H1 (cell line): ENCODE measurements around the gene ACAD10. TPM values are rescaled to one million over a fixed set of nuclear protein-coding genes. Genes with fewer than 3 reads are reported as not detected.

ENCODE experiments used
- CTCF ChIA-PET: fragments of 300-600 bp; sonication (Branson Sonifier 250); formaldehyde crosslinking; loops from one replicate; lab custom pipeline; 2021; ENCODE audit not compliant: partially characterized antibody; lab: Charles Lee
- POLR2A ChIA-PET: fragments of 300-600 bp; sonication (Branson Sonifier 250); formaldehyde crosslinking; loops from one replicate; lab custom pipeline; 2021; ENCODE audit warnings: inconsistent platforms; ENCODE audit not compliant: partially characterized antibody; lab: Charles Lee
- DNase-seq, 2 experiments: peaks; one replicate each; pipeline versions ENCODE4 v3.0.0 to v3.0.0-alpha.2; 2010 to 2022; ENCODE audit warnings: low spot score in 2 of 2, low read depth in 1 of 2, mixed read lengths in 1 of 2
- FAIRE-seq: peaks from 2 replicates; lab custom pipeline; 2011; peaks lifted over from hg19 to GRCh38; lab: Jason Lieb, UNC
- H2AFZ ChIP-seq: 2 replicates; pipeline ENCODE4 v1.8.1; 2012; ENCODE audit warnings: low read length, inconsistent platforms
- H2AK5ac ChIP-seq: 2 replicates; pipeline ENCODE4 v1.6.1; 2013; ENCODE audit warnings: low read depth, low read length
- H2BK120ac ChIP-seq: replicated peaks from 2 replicates; pipeline ENCODE3; 2013; ENCODE audit warnings: low read depth, low read length, inconsistent platforms
- H2BK12ac ChIP-seq: 2 replicates; pipeline ENCODE4 v1.6.1; 2013; ENCODE audit warnings: low read depth, low read length
- H2BK15ac ChIP-seq: 2 replicates; pipeline ENCODE4 v1.6.1; 2013; ENCODE audit warnings: low read length
- H2BK20ac ChIP-seq: 2 replicates; pipeline ENCODE4 v1.6.1; 2013; ENCODE audit warnings: low read length
- H2BK5ac ChIP-seq: 2 replicates; pipeline ENCODE4 v1.6.1; 2013; ENCODE audit warnings: low read depth, low read length
- H3K14ac ChIP-seq: 2 replicates; pipeline ENCODE4 v1.6.1; 2013; ENCODE audit warnings: inconsistent platforms; ENCODE audit not compliant: insufficient read length
- H3K18ac ChIP-seq: 2 replicates; pipeline ENCODE4 v1.6.1; 2013; ENCODE audit warnings: low read length; ENCODE audit errors: extremely low read depth
- H3K23ac ChIP-seq: 2 replicates; pipeline ENCODE4 v1.6.1; 2013; ENCODE audit warnings: inconsistent platforms; ENCODE audit not compliant: insufficient read length
- H3K23me2 ChIP-seq: 2 replicates; pipeline ENCODE4 v1.6.1; 2013; ENCODE audit warnings: low read depth, low read length
- H3K27ac ChIP-seq: 2 replicates; pipeline ENCODE4 v1.6.1; 2011; ENCODE audit warnings: low read depth, low read length, inconsistent platforms
- H3K27me3 ChIP-seq, 4 experiments: replicated peaks in 1 of 4; 1 replicate in 1 of 4; 2 replicates in 3 of 4; pipeline versions ENCODE4 v1.6.1 to v1.8.1; 2011 to 2013; ENCODE audit warnings: low read length in 3 of 4, mild to moderate bottlenecking in 3 of 4, inconsistent platforms in 2 of 4, mixed read lengths in 2 of 4, moderate library complexity in 1 of 4; ENCODE audit not compliant: control insufficient read depth in 3 of 4, insufficient read depth in 3 of 4; ENCODE audit errors: extremely low read depth in 1 of 4
- H3K36me3 ChIP-seq, 4 experiments: 2 replicates each; pipeline versions ENCODE4 v1.6.1 to v1.8.1; 2011 to 2013; ENCODE audit warnings: mild to moderate bottlenecking in 4 of 4, low read length in 3 of 4, moderate library complexity in 2 of 4, control low read depth in 1 of 4, inconsistent platforms in 1 of 4; ENCODE audit not compliant: insufficient read depth in 4 of 4, control insufficient read depth in 2 of 4
- H3K4ac ChIP-seq: replicated peaks from 2 replicates; pipeline ENCODE3; 2013; ENCODE audit warnings: low read length, low read depth, mixed read lengths, inconsistent platforms; ENCODE audit not compliant: insufficient read length
- H3K4me1 ChIP-seq, 4 experiments: replicated peaks in 1 of 4; 1 replicate in 1 of 4; 2 replicates in 3 of 4; pipeline versions ENCODE4 v1.6.1 to v1.8.1; 2011 to 2013; ENCODE audit warnings: low read length in 3 of 4, inconsistent platforms in 2 of 4, mixed read lengths in 1 of 4; ENCODE audit not compliant: insufficient read depth in 4 of 4, control insufficient read depth in 3 of 4
- H3K4me2 ChIP-seq, 2 experiments: 2 replicates each; pipeline versions ENCODE4 v1.6.1 to v1.8.1; 2011 to 2013; ENCODE audit warnings: low read depth in 2 of 2, low read length in 2 of 2, control low read depth in 1 of 2, inconsistent platforms in 1 of 2, mild to moderate bottlenecking in 1 of 2; ENCODE audit not compliant: insufficient read depth in 1 of 2
- H3K4me3 ChIP-seq, 4 experiments: fragments of 200-600, 300-600 bp in 1 of 4; sonication (generic), shearing (Covaris generic), sonication (Bioruptor Twin) in 1 of 4; 2 replicates each; pipeline versions ENCODE4 v1.5.1 to v1.8.1; 2011 to 2016; ENCODE audit warnings: low read length in 4 of 4, low read depth in 3 of 4, control low read depth in 2 of 4, inconsistent platforms in 2 of 4, mild to moderate bottlenecking in 2 of 4, mixed read lengths in 1 of 4, moderate library complexity in 1 of 4; ENCODE audit not compliant: insufficient read depth in 2 of 4; ENCODE audit errors: extremely low read depth in 1 of 4
- H3K56ac ChIP-seq: replicated peaks from 2 replicates; pipeline ENCODE3; 2013; ENCODE audit warnings: low read depth, mild to moderate bottlenecking, mixed read lengths, low read length, inconsistent platforms; ENCODE audit not compliant: insufficient read length
- H3K79me1 ChIP-seq: 2 replicates; pipeline ENCODE4 v1.6.1; 2013; ENCODE audit warnings: low read depth, low read length, control low read depth
- H3K79me2 ChIP-seq, 2 experiments: 2 replicates each; pipeline versions ENCODE4 v1.6.1 to v1.8.1; 2012 to 2013; ENCODE audit warnings: low read length in 2 of 2, mild to moderate bottlenecking in 2 of 2, inconsistent platforms in 1 of 2; ENCODE audit not compliant: insufficient read depth in 2 of 2, control insufficient read depth in 1 of 2
- H3K9ac ChIP-seq, 4 experiments: replicated peaks in 1 of 4; 1 replicate in 1 of 4; 2 replicates in 3 of 4; pipeline versions ENCODE4 v1.6.1 to v1.8.1; 2011 to 2013; ENCODE audit warnings: low read depth in 3 of 4, low read length in 3 of 4, control low read depth in 2 of 4, mild to moderate bottlenecking in 2 of 4, moderate library complexity in 2 of 4, inconsistent platforms in 1 of 4; ENCODE audit errors: extremely low read depth in 1 of 4
- H3K9me3 ChIP-seq, 2 experiments: 2 replicates each; pipeline versions ENCODE4 v1.6.1 to v1.8.1; 2012 to 2013; ENCODE audit warnings: mild to moderate bottlenecking in 2 of 2, moderate library complexity in 2 of 2, control low read depth in 1 of 2, inconsistent platforms in 1 of 2, low read depth in 1 of 2, low read length in 1 of 2, mixed read lengths in 1 of 2; ENCODE audit not compliant: insufficient read depth in 2 of 2
- H4K20me1 ChIP-seq, 2 experiments: replicated peaks in 1 of 2; 2 replicates each; pipeline versions ENCODE3 to v1.8.1; 2011 to 2013; ENCODE audit warnings: inconsistent platforms in 2 of 2, low read length in 2 of 2, mild to moderate bottlenecking in 1 of 2; ENCODE audit not compliant: insufficient read depth in 2 of 2, control insufficient read depth in 1 of 2
- H4K5ac ChIP-seq: 2 replicates; pipeline ENCODE4 v1.6.1; 2013; ENCODE audit warnings: low read length, low read depth, mixed read lengths, inconsistent platforms; ENCODE audit not compliant: insufficient read length
- H4K8ac ChIP-seq: 2 replicates; pipeline ENCODE4 v1.8.0; 2013; ENCODE audit warnings: mild to moderate bottlenecking, moderate library complexity, low read length, inconsistent platforms; ENCODE audit not compliant: insufficient read depth; ENCODE audit errors: extremely low read depth
- H4K91ac ChIP-seq: replicated peaks from 2 replicates; pipeline ENCODE3; 2013; ENCODE audit warnings: low read length, mixed read lengths, inconsistent platforms; ENCODE audit not compliant: insufficient read length
- BACH1 ChIP-seq: IDR thresholded peaks from 2 replicates; pipeline ENCODE4 v1.6.1; 2012; ENCODE audit warnings: low read length, improper control_type of control experiment
- POLR2AphosphoS5 ChIP-seq: IDR thresholded peaks from 2 replicates; pipeline ENCODE4 v1.6.1; 2011; ENCODE audit warnings: low read depth, low read length
- RBBP5 ChIP-seq: IDR thresholded peaks from 2 replicates; pipeline ENCODE4 v1.7.1; 2012; ENCODE audit warnings: low read depth, mild to moderate bottlenecking, inconsistent platforms, low read length, moderate library complexity, borderline replicate concordance
- RXRA ChIP-seq: IDR thresholded peaks from 2 replicates; pipeline ENCODE4 v1.6.1; 2011; ENCODE audit warnings: low read depth, mild to moderate bottlenecking, low read length, moderate library complexity; ENCODE audit not compliant: insufficient read depth
- SP4 ChIP-seq: IDR thresholded peaks from 2 replicates; pipeline ENCODE4 v1.6.1; 2012; ENCODE audit warnings: low read length, inconsistent platforms
- SUZ12 ChIP-seq: fragments of 200-600 bp; sonication (generic); IDR thresholded peaks from 2 replicates; pipeline ENCODE4 v1.6.1; 2012; ENCODE audit warnings: mild to moderate bottlenecking, inconsistent platforms, low read length, moderate library complexity, mixed read lengths
- WGBS, 2 experiments: shearing (Covaris generic) in 1 of 2; methylation state at CpG; one replicate each; pipeline versions ENCODE4 v1.1.6 to v1.1.7; 2013 to 2015; ENCODE audit warnings: low lambda C conversion rate in 2 of 2, mixed read lengths in 2 of 2, inconsistent platforms in 1 of 2, low coverage in 1 of 2, missing lambda C conversion rate in 1 of 2; ENCODE audit not compliant: insufficient replicate concordance in 2 of 2, insufficient coverage in 1 of 2, insufficient read length in 1 of 2; ENCODE audit errors: extremely low coverage in 1 of 2, missing lambda C conversion rate in 1 of 2; 5-methylcytosine and 5-hydroxymethylcytosine counted together
- polyA plus RNA-seq, 7 experiments: library from polyadenylated mRNA; depleted of rRNA in 3 of 7; stranded (reverse) in 5 of 7; unstranded in 2 of 7; fragments of >200 nt in 5 of 7; fragments of 200-250 nt in 2 of 7; gene quantifications; 1 replicate in 5 of 7; 2 replicates in 1 of 7; 4 replicates in 1 of 7; pipeline versions ENCODE4 v1.2.1 to v1.2.3, GENCODE V29; 2011 to 2013; ENCODE audit warnings: missing spikeins in 2 of 7, mixed read lengths in 2 of 7
- total RNA-seq: library from RNA; stranded (reverse); fragmentation: NEBNext Ultra II Directional; extraction: Animal tissue kit (Norgen Biotek cat#: 25700); gene quantifications from 2 replicates; pipeline ENCODE4 v1.2.1, GENCODE V29; 2021

The ACAD10 gene
- total and polyA plus RNA-seq, 2 of the 8 experiments (the other 6 are each of a cell fraction or from before 2014, with no cell fraction given): 17.3 to 23.3 TPM

DNA sequence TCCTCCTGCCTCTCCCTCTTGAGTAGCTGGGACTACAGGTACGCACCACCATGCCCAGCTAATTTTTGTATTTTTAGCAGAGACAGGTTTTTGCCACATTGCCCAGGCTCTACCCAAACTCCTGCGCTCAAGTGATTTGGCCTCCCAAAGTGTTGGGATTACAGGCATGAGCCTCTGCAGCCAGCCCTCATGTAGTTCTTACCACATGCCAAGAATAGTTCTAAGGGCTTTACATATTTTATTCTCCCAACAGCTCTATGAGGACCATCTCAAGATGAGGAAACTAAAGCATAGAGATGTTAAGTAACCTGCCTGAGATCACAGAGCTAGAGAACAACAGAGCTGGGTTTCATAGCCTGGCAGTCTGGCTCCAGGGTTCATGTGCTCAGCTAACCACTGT lies 42.9 kb downstream of the ACAD10 start:
- H2AK5ac ChIP-seq: no peak overlapping the region
- no peak overlapping the region for H3K18ac ChIP-seq
- H3K9me3 ChIP-seq: peaks cover 0 to 4% of the 10 kb centered on the region in 2 experiments; a peak in 1 of 4 replicates
- H3K27me3 ChIP-seq: no peaks in the 10 kb centered on the region
- no peak overlapping the region for H3K4me3 ChIP-seq
- H2BK120ac ChIP-seq: no peak overlapping the region
- H4K5ac ChIP-seq: no peak overlapping the region
- no peak overlapping the region for H3K27ac ChIP-seq
- no peak overlapping the region for H3K4ac ChIP-seq
- no peak overlapping the region for H4K91ac ChIP-seq
- FAIRE-seq (no peak), DNase-seq (no peak)
- H3K4me2 ChIP-seq: no peak overlapping the region
- no peak overlapping the region for H2BK5ac ChIP-seq
- no peak overlapping the region for H3K9ac ChIP-seq
- no peaks in the 10 kb centered on the region for H3K4me1 ChIP-seq
- ChIA-PET CTCF (interaction anchor here (1.7 kb wide), 1 partner anchor 84 kb away, joined by 4 read pairs; no protein-coding TSS in a partner anchor), POLR2A (interaction anchor here (1.2 to 2.0 kb wide), 2 partner anchors 13 to 40 kb away, joined by 4 to 6 read pairs; no protein-coding TSS in a partner anchor)
- H3K14ac ChIP-seq: no peak overlapping the region
- peaks cover 0 to 5% of the 10 kb centered on the region in 2 experiments for H4K20me1 ChIP-seq
- 90% methylated on average over 2 of the region's 2 CpGs; no CpG with 5 or more reads in 1 of the 2 experiments for WGBS, 2 experiments
- H3K23me2 ChIP-seq: no peaks in the 10 kb centered on the region
- H2BK20ac ChIP-seq: no peak overlapping the region
- no peak overlapping the region for H2BK15ac ChIP-seq
- H2BK12ac ChIP-seq: no peak overlapping the region
- H3K79me1 ChIP-seq: no peaks in the 10 kb centered on the region
- peaks cover 0 to 8% (median 1%) of the 10 kb centered on the region in 4 experiments; a peak in 3 of 8 replicates for H3K36me3 ChIP-seq
- H4K8ac ChIP-seq: no peak overlapping the region
- no peak for TF ChIP-seq RXRA
- TF ChIP-seq SP4: no peak
- no peak for TF ChIP-seq SUZ12
- no peak for TF ChIP-seq POLR2AphosphoS5
- TF ChIP-seq BACH1: no peak
- no peak for TF ChIP-seq RBBP5
- no peaks in the 10 kb centered on the region for H3K79me2 ChIP-seq
- no peak overlapping the region for H3K56ac ChIP-seq
- no peak overlapping the region for H3K23ac ChIP-seq
- H2AFZ ChIP-seq: no peak overlapping the region
